RCC 7860 (cell line): Measurements from ENCODE around the gene BAD.
"Not testable (repeated sequence)": the region's sequence is repeated elsewhere in the genome, so short reads cannot be mapped to it uniquely, and the experiment has no call there.

Experiments
- DNase-seq: peaks from one replicate; pipeline ENCODE4 v3.0.0-alpha.2; 2015; ENCODE audit warnings: low spot score
- FAIRE-seq: peaks from 2 replicates; lab custom pipeline; 2012; peaks lifted over from hg19 to GRCh38; lab: Jason Lieb, UNC

Gene BAD

GRCh38 chr11:64284048-64284961, at the start of gene BAD:
BAD (minus strand) TSS chr11:64284665; CDS start chr11:64284368, 297 bp downstream.
- peak; percentile 16 for FAIRE-seq
- DNase-seq = peak; percentile 77

- no peak for DNase-seq
- FAIRE-seq = no peak
Measured at GRCh38 chr11:64333556-64333955, 49.1 kb upstream of the BAD start.

- DNase-seq (peak; percentile 88), FAIRE-seq (peak; percentile 40)
Measured at GRCh38 chr11:64331569-64332371, 47.3 kb upstream of the BAD start.

GRCh38 chr11:64330888-64331287, 46.4 kb upstream of the BAD start:
- no peak for FAIRE-seq
- DNase-seq = no peak

GRCh38 chr11:64327993-64328392, 43.5 kb upstream of the BAD start:
- DNase-seq (no peak), FAIRE-seq (no peak)

GRCh38 chr11:64327375-64327774, 42.9 kb upstream of the BAD start:
- DNase-seq (no peak), FAIRE-seq (no peak)

- DNase-seq = no peak
- no peak for FAIRE-seq
Measured at GRCh38 chr11:64324692-64325469, 40.4 kb upstream of the BAD start.

- DNase-seq, FAIRE-seq: not testable (repeated sequence)
Measured at GRCh38 chr11:64323984-64324383, 39.5 kb upstream of the BAD start.

- no peak for FAIRE-seq
Measured at GRCh38 chr11:64323373-64323772, 38.9 kb upstream of the BAD start.

GRCh38 chr11:64322925-64323260, 38.4 kb upstream of the BAD start:
- DNase-seq = no peak
- FAIRE-seq = no peak

More at GRCh38 chr11:64323373-64323772, 38.9 kb upstream of the BAD start:
- DNase-seq = no peak

- DNase-seq = peak; percentile 5
- FAIRE-seq = no peak
Measured at GRCh38 chr11:64321533-64321932, 37.1 kb upstream of the BAD start.

- no peak for FAIRE-seq
Measured at GRCh38 chr11:64321026-64321425, 36.6 kb upstream of the BAD start.

GRCh38 chr11:64320556-64320955, 36.1 kb upstream of the BAD start:
- DNase-seq = no peak
- FAIRE-seq = no peak

More at GRCh38 chr11:64321026-64321425, 36.6 kb upstream of the BAD start:
- DNase-seq = no peak

GRCh38 chr11:64318766-64319761, 34.6 kb upstream of the BAD start:
- FAIRE-seq = no peak
- no peak for DNase-seq

- FAIRE-seq (no peak), DNase-seq (peak; percentile 93)
Measured at GRCh38 chr11:64317961-64318765, 33.7 kb upstream of the BAD start, which contains the start of gene PRDX5. PRDX5 (plus strand) TSS chr11:64318121; CDS start chr11:64318216, 95 bp downstream.

GRCh38 chr11:64317325-64317960, 33.0 kb upstream of the BAD start, which contains the start of gene TRMT112:
TRMT112 (minus strand) TSS chr11:64317559; CDS start chr11:64317526, 33 bp downstream.
- DNase-seq (peak; percentile 97), FAIRE-seq (peak; percentile 88)

- FAIRE-seq (no peak), DNase-seq (peak; percentile 22)
Measured at GRCh38 chr11:64316672-64317324, 32.3 kb upstream of the BAD start.
